Right lobe of liver (tissue), 4 donors: ENCODE results near the gene CCDC92.

Experiments
- CTCF ChIP-seq, 4 donors: fragments of 200-600 bp in 3 of 4; fragments of 450-650 bp in 1 of 4; IDR thresholded peaks; one replicate each; pipeline versions ENCODE4 v1.5.1 to v1.8.0; 2016 to 2022; ENCODE audit warnings: antibody characterized with exemption in 4 of 4, mild to moderate bottlenecking in 2 of 4
- POLR2A ChIP-seq: fragments of 450-650 bp; IDR thresholded peaks from one replicate; pipeline ENCODE4 v1.6.1; 2017; ENCODE audit warnings: antibody characterized with exemption, mild to moderate bottlenecking
- donor health status: DM: no; HTN: no; CAD: no.
- donor health status: DM: no; HTN: no; CAD: no.
- donor health status: DM: no; HTN: yes; CAD: no.

GRCh38 chr12:124018539-124018938 lies 45.9 kb upstream of the CCDC92 start:
- TF ChIP-seq CTCF (IDR thresholded peaks at IDR 0.05) (no peak), POLR2A (no peak)
